CD4-positive, alpha-beta T cell treated with Interferon alpha-2 for 1 hour (primary cell): ENCODE measurements around the gene FAM177B.

Source experiments
- DNase-seq, 2 donors: peaks; one replicate each; pipeline ENCODE4 v3.0.0-alpha.2; 2020 to 2022

FAM177B gene

DNA sequence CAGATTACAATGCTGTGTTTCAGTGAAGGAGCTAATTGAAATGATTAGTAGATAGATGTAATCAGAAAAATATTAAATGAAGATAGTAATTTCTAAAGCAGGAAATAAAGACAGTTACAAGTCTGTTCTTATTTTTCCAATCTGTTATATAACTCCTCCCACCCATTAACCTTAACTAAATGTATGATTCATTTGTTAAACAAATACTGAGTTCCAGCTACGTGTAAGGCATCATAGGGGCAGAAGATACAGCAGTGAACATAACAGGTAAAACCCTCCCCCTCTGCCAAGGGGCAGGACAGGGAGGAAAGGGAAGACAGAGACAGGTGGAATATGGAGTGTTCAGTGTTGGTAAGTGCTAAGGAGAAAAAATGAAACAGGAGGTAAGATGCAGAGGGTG lies at the start of gene FAM177B:
FAM177B (plus strand) TSS at position 231 of the 400 bp plus-strand sequence. CDS start 9,344 bp downstream, outside the sequence.
- DNase-seq = no peak

DNA sequence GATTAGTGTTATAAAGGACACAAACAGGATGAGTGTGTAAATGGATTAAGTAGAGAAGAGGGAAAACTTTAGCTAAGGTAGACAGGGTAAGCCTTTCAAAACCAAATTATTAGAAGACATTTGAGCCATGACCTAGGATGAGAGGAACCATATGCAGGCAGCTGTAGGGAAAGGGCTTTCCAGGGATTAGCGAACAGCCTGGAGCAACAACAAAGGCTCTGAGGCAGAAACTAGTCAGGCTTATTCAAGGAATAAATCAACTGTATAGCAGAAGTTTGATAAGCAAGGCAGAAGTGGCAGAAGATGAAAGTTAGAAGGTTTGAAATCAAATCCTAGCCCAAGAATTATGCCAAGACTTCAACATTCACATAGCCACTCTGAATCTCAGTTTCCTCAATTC lies 46.0 kb upstream of the FAM177B start:
- DNase-seq = no peak

DNA sequence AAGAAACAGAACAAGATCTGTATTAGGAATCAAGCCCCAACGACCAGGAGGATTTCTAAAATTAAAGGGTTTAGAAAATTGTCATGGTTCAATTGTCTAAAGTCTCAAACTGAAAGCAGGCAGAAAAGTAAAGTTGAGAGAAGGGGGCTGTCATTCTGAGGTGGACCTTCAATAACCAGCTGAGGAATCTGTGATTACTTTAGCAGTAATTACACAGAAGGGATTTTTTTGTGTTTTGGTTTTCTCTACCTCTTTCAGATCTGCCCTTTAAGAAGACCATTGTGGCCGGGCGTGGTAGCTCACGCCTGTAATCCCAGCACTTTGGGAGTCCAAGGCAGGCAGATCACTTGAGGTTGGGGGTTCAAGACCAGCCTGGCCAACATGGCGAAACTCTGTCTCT lies 42.1 kb upstream of the FAM177B start:
- no peak for DNase-seq

DNA sequence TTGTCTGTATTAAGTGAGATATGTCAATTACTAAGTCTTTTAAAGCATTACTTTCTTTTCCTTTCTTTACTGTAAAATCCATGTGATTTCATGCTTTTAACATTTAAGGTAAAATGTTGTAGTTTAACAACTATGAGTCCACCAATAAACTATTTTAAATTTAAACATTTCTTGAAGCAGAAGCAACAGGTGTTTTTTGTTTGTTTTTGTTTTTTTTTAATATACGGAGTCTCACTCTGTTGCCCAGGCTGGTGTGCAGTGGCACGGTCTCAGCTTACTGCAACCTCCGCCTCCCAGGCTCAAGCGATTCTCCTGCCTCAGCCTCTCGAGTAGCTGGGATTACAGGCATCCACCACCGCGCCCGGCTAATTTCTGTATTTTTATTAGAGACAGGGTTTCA lies 40.3 kb upstream of the FAM177B start:
- DNase-seq = no peak

DNA sequence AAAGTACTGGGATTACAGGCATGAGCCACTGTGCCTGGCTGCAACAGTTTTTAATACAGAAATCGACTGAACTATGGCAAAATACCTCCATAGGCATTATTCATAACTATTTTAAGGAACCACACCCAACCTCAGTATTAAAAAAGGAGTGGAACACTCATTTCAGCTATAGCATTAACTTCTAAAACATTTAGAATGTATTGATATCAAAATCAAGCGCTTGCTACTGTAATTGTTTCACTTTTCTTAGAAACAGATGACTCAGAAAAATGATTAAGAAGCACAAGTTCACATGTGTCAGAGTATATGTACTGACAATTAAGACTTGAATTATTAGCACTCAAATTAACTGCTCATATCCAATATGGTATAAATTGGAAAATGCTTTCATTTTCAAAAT lies 39.8 kb upstream of the FAM177B start:
- DNase-seq = no peak

- DNase-seq = no peak
Observed at GRCh38 chr1:222697826-222698225, 39.2 kb upstream of the FAM177B start.

GRCh38 chr1:222702210-222702609 lies 34.8 kb upstream of the FAM177B start:
- DNase-seq = no peak

GRCh38 chr1:222704260-222704659 lies 32.7 kb upstream of the FAM177B start:
- DNase-seq = no peak

- DNase-seq = no peak
Observed at GRCh38 chr1:222706815-222707214, 30.2 kb upstream of the FAM177B start.

- DNase-seq = no peak
Observed at GRCh38 chr1:222709700-222710153, 27.3 kb upstream of the FAM177B start.

GRCh38 chr1:222711319-222712252 lies 25.4 kb upstream of the FAM177B start:
- peak; percentile 62 to 80 for DNase-seq

GRCh38 chr1:222712253-222713090 lies 24.5 kb upstream of the FAM177B start, which contains the start of the genes AIDA and BROX:
Gene AIDA, minus strand, starts transcription at chr1:222712491. Its CDS starts 174 bp downstream, at chr1:222712317.
Gene BROX, plus strand, starts transcription at chr1:222712564. Its CDS starts 3,136 bp downstream, at chr1:222715700.
- peak; percentile 91 to 95 for DNase-seq

DNA sequence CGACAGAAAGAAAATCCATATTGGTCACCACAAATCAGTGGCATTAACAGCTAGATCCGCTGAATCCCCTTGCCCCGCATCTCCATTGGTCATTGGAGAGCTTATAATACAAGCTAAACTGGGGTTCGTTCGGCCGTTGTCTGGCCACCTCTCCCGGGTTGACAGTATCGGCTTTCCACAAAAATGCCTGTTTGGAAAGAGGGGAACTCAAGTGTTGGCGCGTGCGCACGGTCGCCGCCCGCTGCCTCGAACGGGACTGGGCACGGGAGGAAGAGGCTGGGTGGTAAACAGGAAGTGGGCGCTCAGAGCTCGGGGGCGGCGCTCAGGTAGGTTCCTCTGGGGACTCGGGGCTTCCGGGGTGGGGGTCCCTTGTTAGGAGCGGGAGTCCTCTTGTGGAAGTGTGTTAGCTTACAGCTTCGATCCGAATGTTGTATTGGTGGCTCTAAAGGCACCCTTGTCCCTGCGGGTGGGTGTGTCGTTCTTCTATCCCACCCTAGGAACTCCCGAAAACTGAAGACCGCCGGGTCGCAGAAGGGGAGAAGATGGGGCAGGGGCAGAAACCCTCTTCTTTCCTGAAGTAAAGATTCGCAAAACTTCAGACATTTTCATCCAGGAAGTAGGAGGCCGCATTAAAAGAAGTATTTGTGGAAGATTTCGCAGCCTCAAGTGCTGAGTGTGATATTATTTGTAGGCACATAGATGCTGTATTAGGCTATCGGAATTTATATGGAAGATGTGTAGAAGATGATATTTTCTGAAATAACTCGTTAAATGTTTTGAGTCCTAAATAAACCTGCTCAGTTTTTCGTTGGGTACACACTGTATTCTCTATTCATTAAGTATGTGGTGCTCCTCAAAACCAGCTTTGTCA lies 23.7 kb upstream of the FAM177B start:
- DNase-seq = peak; percentile 95

GRCh38 chr1:222716393-222716792 lies 20.6 kb upstream of the FAM177B start:
- DNase-seq = no peak

- no peak for DNase-seq
Observed at GRCh38 chr1:222728746-222729145, 8.3 kb upstream of the FAM177B start.

GRCh38 chr1:222730866-222731265 lies 6.1 kb upstream of the FAM177B start:
- DNase-seq = no peak

- DNase-seq = no peak
Observed at GRCh38 chr1:222732216-222733159, 4.5 kb upstream of the FAM177B start.

DNA sequence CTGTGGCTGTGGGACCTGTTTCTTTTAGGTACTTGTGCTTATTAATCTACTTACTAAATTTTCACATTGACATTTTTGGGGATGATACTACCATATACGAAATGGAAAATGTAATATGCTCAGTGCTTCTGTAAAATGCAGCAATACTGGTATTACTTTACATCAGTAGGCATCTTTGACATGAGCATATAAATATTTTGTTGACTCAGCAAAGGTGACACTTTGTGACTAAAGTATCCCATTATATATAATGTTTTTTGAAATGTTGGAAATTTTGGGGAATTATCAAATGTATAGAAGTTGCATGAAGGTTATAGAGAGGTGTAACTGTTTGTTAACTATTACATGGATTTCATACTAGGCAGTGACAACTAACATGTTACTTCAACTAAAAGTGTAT lies 2.3 kb upstream of the FAM177B start:
- DNase-seq = no peak

DNA sequence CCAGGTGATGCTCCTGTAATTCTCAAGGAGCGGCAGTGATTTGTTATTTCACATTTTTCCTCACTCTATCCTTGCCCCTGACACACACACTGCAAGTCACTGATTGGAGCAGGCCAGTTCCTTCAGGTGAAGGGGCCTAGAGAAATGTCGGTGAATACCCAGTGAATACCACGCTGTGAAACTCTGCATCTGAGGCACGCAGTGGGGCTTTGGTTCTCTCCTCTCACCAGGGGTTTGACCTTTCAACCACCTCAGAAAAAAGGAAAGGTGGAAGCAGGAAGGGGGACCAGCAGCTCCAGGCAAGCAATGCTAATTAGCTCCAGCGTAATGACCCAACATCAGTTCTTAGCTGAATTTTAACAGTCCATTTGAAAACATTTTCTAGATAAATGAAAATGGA lies 532 bp upstream of the FAM177B start:
- no peak for DNase-seq

DNA sequence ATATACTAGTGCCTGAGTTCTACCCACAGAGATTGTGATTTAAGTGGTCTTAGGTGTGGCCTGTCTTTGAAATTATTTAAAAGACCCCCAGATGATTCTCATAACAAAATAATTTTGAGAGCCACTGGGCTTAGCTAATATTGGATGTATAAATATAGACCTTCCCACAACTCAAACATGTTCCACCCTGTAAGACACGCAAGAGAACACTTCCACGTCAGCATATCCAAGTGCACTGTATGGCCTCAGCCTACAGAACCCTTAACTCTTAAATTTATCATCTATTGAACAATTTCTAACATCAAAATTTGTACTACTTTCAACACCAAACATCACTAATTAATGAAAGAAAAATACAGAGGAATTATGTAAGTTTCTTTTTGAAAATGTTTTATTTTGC lies 2.5 kb downstream of the FAM177B start:
- no peak for DNase-seq

DNA sequence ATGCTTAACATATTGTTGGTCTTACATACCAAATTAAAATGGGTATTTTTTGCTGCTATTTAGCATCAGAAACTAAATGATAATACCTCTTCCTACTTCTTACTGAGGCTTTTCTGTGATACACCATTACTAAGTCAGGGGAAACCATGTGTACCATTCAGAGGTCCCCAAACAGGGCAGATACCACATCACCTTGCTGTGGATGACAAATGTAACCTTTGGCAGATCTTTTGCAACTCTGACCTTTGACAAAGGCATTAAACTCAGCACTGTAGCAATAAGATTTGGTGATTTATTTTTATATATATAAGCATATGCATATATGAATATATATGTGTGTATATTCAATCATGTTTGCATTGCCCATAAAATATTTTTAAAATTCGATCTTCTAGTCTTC lies 2.9 kb downstream of the FAM177B start:
- DNase-seq = no peak
